PC-3 (cell line): Measurements from ENCODE around the gene DSCAM. TPM values are rescaled to one million over a fixed set of nuclear protein-coding genes. Genes with fewer than 3 reads are reported as not detected.

Experiments used
- ATAC-seq: fragments of 200-7000 bp; cut with Tn5 transposase; 2 replicates; pipeline ENCODE4 v1.9.1; 2020; ENCODE audit warnings: mild to moderate bottlenecking, moderate library complexity
- BruUV-seq: library from RNA; stranded (reverse); fragments of 400-500 nt; replicated peaks from 2 replicates; lab custom pipeline; 2021; lab: Mats Ljungman, UMichigan
- CTCF ChIA-PET: fragments of 300-600 bp; sonication (Branson Sonifier 250); formaldehyde crosslinking; loops from one replicate; lab custom pipeline; 2022; ENCODE audit warnings: antibody characterized with exemption; lab: Charles Lee
- POLR2A ChIA-PET: fragments of 300-600 bp; sonication (Branson Sonifier 250); formaldehyde crosslinking; loops from one replicate; lab custom pipeline; 2022; ENCODE audit warnings: antibody characterized with exemption; ENCODE audit not compliant: unreplicated experiment; lab: Charles Lee
- DNase-seq: peaks from one replicate; pipeline ENCODE4 v3.0.0-alpha.2; 2015
- H2AFZ ChIP-seq: fragments of 300-600 bp; sonication (generic); 2 replicates; pipeline ENCODE4 v1.6.0; 2016; ENCODE audit warnings: antibody characterized with exemption, low read length
- H3F3A ChIP-seq: fragments of 300-600 bp; sonication (generic); one replicate; pipeline ENCODE4 v1.6.0; 2017; ENCODE audit warnings: antibody characterized with exemption, low read length, control low read depth, mild to moderate bottlenecking; ENCODE audit not compliant: unreplicated experiment
- H3K27ac ChIP-seq: fragments of 300-600 bp; sonication (generic); 2 replicates; pipeline ENCODE4 v1.5.1; 2016; ENCODE audit warnings: mild to moderate bottlenecking, low read length
- H3K27me3 ChIP-seq: fragments of 300-600 bp; sonication (generic); 2 replicates; pipeline ENCODE4 v1.6.1; 2016; ENCODE audit warnings: low read length, mixed read lengths
- H3K36me3 ChIP-seq: fragments of 300-600 bp; sonication (generic); 2 replicates; pipeline ENCODE4 v1.6.1; 2016; ENCODE audit warnings: low read depth, mixed run types, low read length, mixed read lengths
- H3K4me1 ChIP-seq: fragments of 300-600 bp; sonication (generic); 2 replicates; pipeline ENCODE4 v1.5.1; 2016; ENCODE audit warnings: low read length; ENCODE audit not compliant: insufficient read depth
- H3K4me2 ChIP-seq: fragments of 300-600 bp; sonication (generic); 2 replicates; pipeline ENCODE4 v1.6.0; 2016; ENCODE audit warnings: low read length
- H3K4me3 ChIP-seq: fragments of 300-600 bp; sonication (generic); 2 replicates; pipeline ENCODE4 v1.5.1; 2016; ENCODE audit warnings: mild to moderate bottlenecking, low read length, mixed read lengths
- H3K79me2 ChIP-seq: fragments of 300-600 bp; sonication (generic); 2 replicates; pipeline ENCODE4 v1.6.1; 2017; ENCODE audit warnings: low read length, mixed read lengths
- H3K9ac ChIP-seq: fragments of 300-600 bp; sonication (generic); 2 replicates; pipeline ENCODE4 v1.6.0; 2016; ENCODE audit warnings: mild to moderate bottlenecking, low read length
- H3K9me2 ChIP-seq: fragments of 300-600 bp; sonication (generic); replicated peaks from 2 replicates; pipeline ENCODE4 v1.6.1; 2016; ENCODE audit warnings: mixed run types, low read length, mixed read lengths
- H3K9me3 ChIP-seq: fragments of 300-600 bp; sonication (generic); 2 replicates; pipeline ENCODE4 v1.6.1; 2016; ENCODE audit warnings: low read length, mixed read lengths
- H4K20me1 ChIP-seq: fragments of 300-600 bp; sonication (generic); 2 replicates; pipeline ENCODE4 v1.6.1; 2016; ENCODE audit warnings: low read length, mixed read lengths
- EZH2 ChIP-seq: fragments of 300-600 bp; sonication (generic); IDR thresholded peaks from one replicate; pipeline ENCODE4 v1.6.1; 2017; ENCODE audit warnings: antibody characterized with exemption, mild to moderate bottlenecking, low read length; ENCODE audit not compliant: unreplicated experiment
- EZH2phosphoT487 ChIP-seq: fragments of 300-600 bp; sonication (generic); IDR thresholded peaks from 2 replicates; pipeline ENCODE4 v1.6.1; 2018; ENCODE audit warnings: mild to moderate bottlenecking, antibody characterized with exemption, low read length, borderline replicate concordance
- intact Hi-C: fragments of 100-400 bp; cut with micrococcal nuclease; formaldehyde crosslinking; loops from 2 replicates; pipeline ENCODE4 v1.9.0; 2023
- total RNA-seq: library from RNA; depleted of rRNA; stranded (reverse); fragments of >200 nt; gene quantifications from 2 replicates; pipeline ENCODE4 v1.2.3, GENCODE V29; 2014
- TF ChIP-seq, protein P1 (sequence below): fragments of 300-600 bp; sonication (generic); conservative IDR thresholded peaks from 2 replicates; pipeline ENCODE4 v1.5.1; 2017; ENCODE audit warnings: antibody characterized with exemption, low read depth, mild to moderate bottlenecking, low read length

Gene DSCAM
- total RNA-seq, 1 experiment from 2014 or later, result not detected

- TF ChIP-seq EZH2phosphoT487 (no peak), EZH2 (no peak)
- TF ChIP-seq, protein P1, sequence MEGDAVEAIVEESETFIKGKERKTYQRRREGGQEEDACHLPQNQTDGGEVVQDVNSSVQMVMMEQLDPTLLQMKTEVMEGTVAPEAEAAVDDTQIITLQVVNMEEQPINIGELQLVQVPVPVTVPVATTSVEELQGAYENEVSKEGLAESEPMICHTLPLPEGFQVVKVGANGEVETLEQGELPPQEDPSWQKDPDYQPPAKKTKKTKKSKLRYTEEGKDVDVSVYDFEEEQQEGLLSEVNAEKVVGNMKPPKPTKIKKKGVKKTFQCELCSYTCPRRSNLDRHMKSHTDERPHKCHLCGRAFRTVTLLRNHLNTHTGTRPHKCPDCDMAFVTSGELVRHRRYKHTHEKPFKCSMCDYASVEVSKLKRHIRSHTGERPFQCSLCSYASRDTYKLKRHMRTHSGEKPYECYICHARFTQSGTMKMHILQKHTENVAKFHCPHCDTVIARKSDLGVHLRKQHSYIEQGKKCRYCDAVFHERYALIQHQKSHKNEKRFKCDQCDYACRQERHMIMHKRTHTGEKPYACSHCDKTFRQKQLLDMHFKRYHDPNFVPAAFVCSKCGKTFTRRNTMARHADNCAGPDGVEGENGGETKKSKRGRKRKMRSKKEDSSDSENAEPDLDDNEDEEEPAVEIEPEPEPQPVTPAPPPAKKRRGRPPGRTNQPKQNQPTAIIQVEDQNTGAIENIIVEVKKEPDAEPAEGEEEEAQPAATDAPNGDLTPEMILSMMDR, result no peak
- H3K79me2 ChIP-seq, result no peaks in the 10 kb centered on the region
- ATAC-seq (no peak), DNase-seq (no peak)
- H3K9ac ChIP-seq, result no peak overlapping the region
- H2AFZ ChIP-seq, result no peak overlapping the region
- no peaks in the 10 kb centered on the region for H3F3A ChIP-seq
- no peaks in the 10 kb centered on the region for H4K20me1 ChIP-seq
- H3K9me3 ChIP-seq, result peaks cover 37% of the 10 kb centered on the region
- H3K27ac ChIP-seq, result no peak overlapping the region
- no TSS peak for BruUV-seq
- no peaks in the 10 kb centered on the region for H3K9me2 ChIP-seq
- intact Hi-C loops, result no loop called here
- no peaks in the 10 kb centered on the region for H3K4me1 ChIP-seq
- no peaks in the 10 kb centered on the region for H3K27me3 ChIP-seq
- no peak overlapping the region for H3K4me3 ChIP-seq
- POLR2A ChIA-PET, result no interaction called here
- CTCF ChIA-PET, result no interaction called here
- H3K4me2 ChIP-seq, result no peak overlapping the region
- no peaks in the 10 kb centered on the region for H3K36me3 ChIP-seq
These were observed 833.8 kb downstream of the DSCAM start for GRCh38 chr21:40013001-40013735.

DNA sequence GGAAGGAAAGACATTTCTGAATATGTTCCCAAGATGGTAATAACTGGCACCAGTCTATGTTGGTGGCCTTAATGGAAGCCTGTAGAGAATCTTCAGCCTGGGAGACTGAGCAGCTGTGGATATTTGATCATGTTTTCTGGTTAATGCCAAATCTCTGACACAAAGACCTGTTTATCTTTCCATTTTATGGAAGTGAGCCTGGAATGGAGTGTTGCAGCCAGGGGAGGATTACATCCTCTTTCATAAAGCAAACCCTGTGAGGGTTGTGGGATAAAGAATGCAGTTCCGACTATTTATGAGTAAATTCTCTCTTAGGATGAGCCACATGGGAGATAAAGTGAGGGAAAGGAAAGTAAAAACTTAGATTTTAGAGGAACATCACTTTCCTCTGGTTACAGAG, 835.6 kb downstream of the DSCAM start:
- CTCF ChIA-PET, result no interaction called here

GRCh38 chr21:40002978-40003377, 844.0 kb downstream of the DSCAM start:
- no peaks in the 10 kb centered on the region for H3K36me3 ChIP-seq
- no peaks in the 10 kb centered on the region for H3K9me2 ChIP-seq
- H3K4me3 ChIP-seq, result no peak overlapping the region
- peaks cover 13% of the 10 kb centered on the region; the same call in 1 of the 2 replicates for H3K9me3 ChIP-seq
- H3K4me1 ChIP-seq, result no peaks in the 10 kb centered on the region
- no peaks in the 10 kb centered on the region for H3F3A ChIP-seq
- no peak overlapping the region for H2AFZ ChIP-seq
- no peak overlapping the region for H3K27ac ChIP-seq
- H3K9ac ChIP-seq, result no peak overlapping the region
- no peaks in the 10 kb centered on the region for H3K27me3 ChIP-seq
- intact Hi-C loops, result no loop called here
- no peaks in the 10 kb centered on the region for H4K20me1 ChIP-seq
- TF ChIP-seq, protein P1, result no peak
- TF ChIP-seq EZH2 (no peak), EZH2phosphoT487 (no peak)
- ChIA-PET CTCF (no interaction called here), POLR2A (no interaction called here)
- no TSS peak for BruUV-seq
- DNase-seq, result no peak
- ATAC-seq, result no peak
- H3K79me2 ChIP-seq, result no peaks in the 10 kb centered on the region
- H3K4me2 ChIP-seq, result no peak overlapping the region

More for the DNA sequence above, 835.6 kb downstream of the DSCAM start:
- Histone ChIP-seq H3K36me3 (no peaks in the 10 kb centered on the region), H3K4me2 (no peak overlapping the region), H2AFZ (no peak overlapping the region), H3K27me3 (no peaks in the 10 kb centered on the region), H3K4me3 (no peak overlapping the region), H3K9ac (no peak overlapping the region), H3K9me3 (peaks cover 34% of the 10 kb centered on the region), H3K27ac (no peak overlapping the region), H4K20me1 (no peaks in the 10 kb centered on the region), H3K9me2 (no peaks in the 10 kb centered on the region), H3F3A (no peaks in the 10 kb centered on the region), H3K4me1 (no peaks in the 10 kb centered on the region), H3K79me2 (no peaks in the 10 kb centered on the region)
- no peak for ATAC-seq
- no peak for DNase-seq
- intact Hi-C loops, result no loop called here
- no TSS peak for BruUV-seq
- no peak for TF ChIP-seq EZH2
- no peak for TF ChIP-seq EZH2phosphoT487
- TF ChIP-seq, protein P1, result no peak
- POLR2A ChIA-PET, result no interaction called here
